Measurements from ENCODE around the gene FAM50B. TPM values are rescaled to one million over a fixed set of nuclear protein-coding genes. Genes with fewer than 3 reads are reported as not detected.
A peak's percentile ranks its signal among the peaks of the same experiment; 100 is the strongest.

The FAM50B gene
- total RNA-seq, 4 donors from 2014 or later: 4.4 to 19.6 (median 15.3) TPM

DNA sequence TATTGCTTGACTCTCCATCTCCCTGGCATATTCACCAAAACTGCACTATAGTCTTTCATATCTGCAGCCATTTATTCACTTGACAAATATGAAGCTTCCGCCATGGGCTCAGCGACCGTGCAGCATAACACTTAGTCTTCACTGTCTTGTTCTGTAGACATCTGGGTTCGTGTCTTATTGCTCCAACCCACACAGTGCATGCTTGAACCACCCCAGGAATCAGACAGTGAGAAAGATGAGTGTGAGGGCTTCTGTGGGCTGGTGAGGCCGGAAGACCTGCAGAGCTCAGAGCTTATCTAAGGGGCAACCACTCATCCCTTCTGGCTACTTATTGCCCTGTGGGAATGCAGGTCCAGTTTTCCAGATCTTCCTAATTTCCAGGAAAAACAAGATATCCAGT, 19.9 kb upstream of the FAM50B start:
- DNase-seq (no peak), ATAC-seq (no peak)
- H3K9me3 ChIP-seq: no peaks in the 10 kb centered on the region
- no peaks in the 10 kb centered on the region for H3K27me3 ChIP-seq
- H3K4me1 ChIP-seq: peaks cover 23 to 25% of the 10 kb centered on the region in 2 donors
- TF ChIP-seq, protein P1, sequence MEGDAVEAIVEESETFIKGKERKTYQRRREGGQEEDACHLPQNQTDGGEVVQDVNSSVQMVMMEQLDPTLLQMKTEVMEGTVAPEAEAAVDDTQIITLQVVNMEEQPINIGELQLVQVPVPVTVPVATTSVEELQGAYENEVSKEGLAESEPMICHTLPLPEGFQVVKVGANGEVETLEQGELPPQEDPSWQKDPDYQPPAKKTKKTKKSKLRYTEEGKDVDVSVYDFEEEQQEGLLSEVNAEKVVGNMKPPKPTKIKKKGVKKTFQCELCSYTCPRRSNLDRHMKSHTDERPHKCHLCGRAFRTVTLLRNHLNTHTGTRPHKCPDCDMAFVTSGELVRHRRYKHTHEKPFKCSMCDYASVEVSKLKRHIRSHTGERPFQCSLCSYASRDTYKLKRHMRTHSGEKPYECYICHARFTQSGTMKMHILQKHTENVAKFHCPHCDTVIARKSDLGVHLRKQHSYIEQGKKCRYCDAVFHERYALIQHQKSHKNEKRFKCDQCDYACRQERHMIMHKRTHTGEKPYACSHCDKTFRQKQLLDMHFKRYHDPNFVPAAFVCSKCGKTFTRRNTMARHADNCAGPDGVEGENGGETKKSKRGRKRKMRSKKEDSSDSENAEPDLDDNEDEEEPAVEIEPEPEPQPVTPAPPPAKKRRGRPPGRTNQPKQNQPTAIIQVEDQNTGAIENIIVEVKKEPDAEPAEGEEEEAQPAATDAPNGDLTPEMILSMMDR (IDR thresholded peaks at IDR 0.05 in 4 of 5, conservative IDR thresholded peaks at IDR 0.05 in 1 of 5): no peak
- no peak overlapping the region for H3K4me3 ChIP-seq
- in situ Hi-C loops (cut with MboI; ENCODE audit: low sequenced_read_pairs in 4 of 4) (loop anchor here in 1 of 4 donors (5.0 kb wide), 1 partner anchor 82 kb away; no protein-coding TSS in a partner anchor), intact Hi-C loops (cut with DNase I; ENCODE audit: low total_unique reads) (loop anchor here (5.0 kb wide), 1 partner anchor 78 kb away; no protein-coding TSS in a partner anchor)
- no peak overlapping the region for H3K27ac ChIP-seq
- H3K36me3 ChIP-seq: no peaks in the 10 kb centered on the region

DNA sequence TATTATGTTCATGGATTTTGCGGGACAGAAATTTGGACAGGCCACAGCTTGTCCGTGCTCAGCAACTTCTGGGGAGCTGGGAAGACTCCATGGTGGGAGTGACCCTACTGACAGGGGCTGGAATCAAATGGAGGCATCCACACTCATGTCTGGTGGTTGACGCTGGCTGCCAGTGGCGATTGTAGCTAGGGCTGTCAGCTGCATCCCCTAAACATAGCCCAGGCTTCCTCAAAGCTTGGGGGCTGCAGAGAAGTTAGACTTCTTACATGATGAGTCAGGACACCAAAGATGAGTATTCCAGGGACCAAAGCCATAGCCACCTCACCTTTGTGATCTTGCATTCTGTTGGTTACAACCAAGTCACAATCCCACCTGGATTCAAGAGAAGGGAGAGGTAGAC, 18.4 kb upstream of the FAM50B start:
- DNase-seq: no peak
- in situ Hi-C loops (cut with MboI; ENCODE audit: low sequenced_read_pairs in 4 of 4): no loop called here

DNA sequence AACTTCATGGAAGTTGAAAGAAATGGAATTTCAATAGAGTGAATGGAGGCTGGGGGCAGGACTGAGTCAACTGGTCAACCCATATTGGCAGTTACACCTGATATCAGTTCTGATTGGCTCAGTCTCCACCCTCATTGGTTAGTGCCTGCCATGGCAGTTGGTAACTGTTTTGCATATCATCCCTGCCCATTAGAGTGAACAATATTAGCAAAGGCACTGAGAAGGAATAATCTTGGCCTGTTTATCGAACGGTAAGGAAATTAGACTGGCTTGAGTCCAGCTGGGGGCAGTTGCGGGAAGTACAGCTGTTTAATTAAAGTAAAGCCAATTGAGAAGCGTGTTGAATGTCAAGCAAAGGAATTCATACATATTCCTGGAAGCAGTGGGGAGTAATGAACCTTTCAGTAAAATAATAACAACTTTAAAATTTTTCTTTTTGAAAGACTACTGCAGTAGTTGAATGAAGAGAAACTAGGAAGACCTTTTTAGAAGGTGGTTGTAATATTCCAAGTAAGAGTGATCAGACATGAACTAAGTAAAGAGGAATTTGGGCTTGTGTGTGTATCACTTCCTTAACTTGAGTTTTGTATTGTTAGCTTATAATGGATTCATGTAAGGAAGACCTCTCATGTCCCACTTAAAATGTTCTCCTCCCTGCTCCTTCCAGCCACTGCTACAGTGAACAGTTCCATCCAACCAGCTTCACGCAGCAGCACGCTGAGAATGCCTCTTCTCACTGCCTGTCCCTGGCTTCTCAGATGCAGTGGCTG, 17.2 kb upstream of the FAM50B start:
- peaks cover 15 to 20% of the 10 kb centered on the region in 2 donors for H3K4me1 ChIP-seq
- H3K27me3 ChIP-seq: no peaks in the 10 kb centered on the region
- peak overlapping the region in 1 of 4 donors; percentile 5 for H3K27ac ChIP-seq
- H3K36me3 ChIP-seq: no peaks in the 10 kb centered on the region
- DNase-seq (no peak), ATAC-seq (no peak)
- intact Hi-C loops (cut with DNase I; ENCODE audit: low total_unique reads) (loop anchor here (10.0 kb wide), 1 partner anchor 487 kb away; no protein-coding TSS in a partner anchor), in situ Hi-C loops (cut with MboI; ENCODE audit: low sequenced_read_pairs in 4 of 4) (no loop called here)
- no peaks in the 10 kb centered on the region for H3K9me3 ChIP-seq
- H3K4me3 ChIP-seq: no peak overlapping the region
- TF ChIP-seq, protein P1 (IDR thresholded peaks at IDR 0.05 in 4 of 5, conservative IDR thresholded peaks at IDR 0.05 in 1 of 5): no peak
- no peak for TF ChIP-seq POLR2A (IDR thresholded peaks at IDR 0.05)

More for the DNA sequence above, 18.4 kb upstream of the FAM50B start:
- Histone ChIP-seq H3K27me3 (no peaks in the 10 kb centered on the region), H3K36me3 (no peaks in the 10 kb centered on the region), H3K4me3 (no peak overlapping the region), H3K27ac (no peak overlapping the region), H3K9me3 (no peaks in the 10 kb centered on the region), H3K4me1 (peaks cover 23 to 24% of the 10 kb centered on the region in 2 donors)
- ATAC-seq: no peak
- intact Hi-C loops (cut with DNase I; ENCODE audit: low total_unique reads): loop anchor here (10.0 kb wide), 1 partner anchor 486 kb away; no protein-coding TSS in a partner anchor
- TF ChIP-seq, protein P1 (IDR thresholded peaks at IDR 0.05 in 4 of 5, conservative IDR thresholded peaks at IDR 0.05 in 1 of 5): no peak
- no peak for TF ChIP-seq POLR2A (IDR thresholded peaks at IDR 0.05)

DNA sequence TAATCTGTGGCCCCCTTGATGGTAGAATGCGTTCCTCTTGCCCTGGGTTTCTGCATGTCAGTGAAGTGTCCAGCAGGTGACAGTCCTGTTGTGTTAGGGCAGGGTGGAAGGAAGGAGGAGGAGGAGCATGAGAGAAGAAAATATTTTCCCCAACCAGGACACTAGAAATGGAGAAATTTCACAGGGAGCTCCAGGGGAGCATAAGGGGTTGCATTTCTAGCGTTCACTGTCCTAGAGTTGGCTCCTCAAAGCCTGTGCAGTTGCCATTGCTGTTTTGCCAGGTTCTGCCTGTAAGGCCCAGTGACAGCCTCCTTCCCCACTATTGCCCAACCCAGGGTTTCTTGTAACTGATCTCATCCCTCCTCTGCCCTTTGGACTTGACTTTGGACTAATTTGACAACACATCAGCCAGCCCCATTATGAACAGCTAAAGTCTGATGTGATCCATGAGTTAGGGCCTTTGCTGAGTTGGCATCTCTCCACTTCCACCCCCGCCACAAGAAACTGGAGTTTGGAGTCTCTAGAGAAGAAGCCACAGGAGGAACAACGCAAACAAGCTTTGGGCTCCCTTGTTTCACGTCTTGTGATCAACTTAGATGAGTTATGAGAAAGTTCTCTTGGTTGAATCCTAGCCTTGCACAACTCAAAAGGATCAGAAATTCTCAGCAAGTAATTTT, 14.0 kb upstream of the FAM50B start:
- Histone ChIP-seq H3K9me3 (no peaks in the 10 kb centered on the region), H3K4me3 (no peak overlapping the region), H3K27ac (peak overlapping the region; percentile 62 to 79 (median 68)), H3K4me1 (peaks cover 18 to 19% of the 10 kb centered on the region in 2 donors), H3K27me3 (no peaks in the 10 kb centered on the region), H3K36me3 (no peaks in the 10 kb centered on the region)
- TF ChIP-seq, protein P1 (IDR thresholded peaks at IDR 0.05 in 4 of 5, conservative IDR thresholded peaks at IDR 0.05 in 1 of 5): peak in 2 of 5 experiments; percentile 15 to 37
- no peak for TF ChIP-seq POLR2A (IDR thresholded peaks at IDR 0.05)
- DNase-seq (peak; percentile 74 to 86), ATAC-seq (peak; percentile 97)
- in situ Hi-C loops (cut with MboI; ENCODE audit: low sequenced_read_pairs in 4 of 4): loop anchor here in 2 of 4 donors (5.0 kb wide), 1 partner anchor 88 kb away; no protein-coding TSS in a partner anchor
- intact Hi-C loops (cut with DNase I; ENCODE audit: low total_unique reads): loop anchor here (10.0 kb wide), 1 partner anchor 490 kb away; no protein-coding TSS in a partner anchor

Data from gastrocnemius medialis (tissue), 4 donors.